Kidney epithelial cell (primary cell): ENCODE measurements around the gene CNNM3. TPM values are rescaled to one million over a fixed set of nuclear protein-coding genes. Genes with fewer than 3 reads are reported as not detected.
A peak's percentile ranks its signal among the peaks of the same experiment; 100 is the strongest.

Experiments
- DNase-seq: peaks from one replicate; pipeline ENCODE4 v3.0.0-alpha.2; 2010; ENCODE audit warnings: low read depth
- H3K27me3 ChIP-seq: 2 replicates; pipeline ENCODE4 v1.6.0; 2011; ENCODE audit warnings: low read length; ENCODE audit not compliant: control insufficient read depth, insufficient read depth
- H3K36me3 ChIP-seq: 2 replicates; pipeline ENCODE4 v1.5.1; 2011; ENCODE audit warnings: low read length; ENCODE audit not compliant: control insufficient read depth, insufficient read depth
- H3K4me3 ChIP-seq: 2 replicates; pipeline ENCODE4 v1.5.1; 2011; ENCODE audit warnings: low read depth, mild to moderate bottlenecking, control low read depth, low read length
- CTCF ChIP-seq: IDR thresholded peaks from 2 replicates; pipeline ENCODE4 v1.5.1; 2011; ENCODE audit warnings: mild to moderate bottlenecking, moderate library complexity, low read length, control low read depth, inconsistent platforms; ENCODE audit not compliant: insufficient read depth, poor library complexity, severe bottlenecking
- total RNA-seq: library from RNA; depleted of rRNA; stranded (reverse); fragments of >200 nt; gene quantifications from 2 replicates; pipeline ENCODE4 v1.2.3, GENCODE V29; 2015

CNNM3 gene
- total RNA-seq, 1 donor from 2014 or later = 9.2 TPM

- DNase-seq = no peak
- H3K27me3 ChIP-seq = no peaks in the 10 kb centered on the region
- TF ChIP-seq CTCF = no peak
Measured at GRCh38 chr2:96813656-96814055, 2.4 kb upstream of the CNNM3 start.

GRCh38 chr2:96815326-96816126 is 542 bp upstream of the CNNM3 start:
- Histone ChIP-seq H3K36me3 (no peaks in the 10 kb centered on the region), H3K27me3 (no peaks in the 10 kb centered on the region), H3K4me3 (peak overlapping the region; percentile 69)
- no peak for TF ChIP-seq CTCF
- DNase-seq = no peak

More at GRCh38 chr2:96813656-96814055, 2.4 kb upstream of the CNNM3 start:
- no peaks in the 10 kb centered on the region for H3K36me3 ChIP-seq
- no peak overlapping the region for H3K4me3 ChIP-seq

GRCh38 chr2:96816836-96817702 is 1.0 kb downstream of the CNNM3 start:
- TF ChIP-seq CTCF = no peak
- Histone ChIP-seq H3K27me3 (no peaks in the 10 kb centered on the region), H3K4me3 (peak overlapping the region; percentile 69), H3K36me3 (no peaks in the 10 kb centered on the region)
- no peak for DNase-seq

GRCh38 chr2:96817882-96818281 is 1.8 kb downstream of the CNNM3 start:
- H3K4me3 ChIP-seq = no peak overlapping the region
- no peak for DNase-seq
- no peaks in the 10 kb centered on the region for H3K36me3 ChIP-seq
- no peak for TF ChIP-seq CTCF
- no peaks in the 10 kb centered on the region for H3K27me3 ChIP-seq

- no peak overlapping the region for H3K4me3 ChIP-seq
- no peak for DNase-seq
- no peaks in the 10 kb centered on the region for H3K36me3 ChIP-seq
- H3K27me3 ChIP-seq = no peaks in the 10 kb centered on the region
- TF ChIP-seq CTCF = no peak
Measured at GRCh38 chr2:96819128-96819875, 3.2 kb downstream of the CNNM3 start.
